Activated CD8-positive, alpha-beta memory T cell treated with anti-CD3 and anti-CD28 coated beads, Interleukin-2, amount 10 ng/mL, durations not matched to agents 7 days and 5 days (primary cell): ENCODE measurements around the gene TXNDC11. TPM values are rescaled to one million over a fixed set of nuclear protein-coding genes. Genes with fewer than 3 reads are reported as not detected.
"Not testable (repeated sequence)": the region's sequence is repeated elsewhere in the genome, so short reads cannot be mapped to it uniquely, and the experiment has no call there.

Experiments
- ATAC-seq: fragments of 150-1000 bp; cut with Tn5 transposase; one replicate; pipeline ENCODE4 v1.10.0; 2021; ENCODE audit warnings: moderate library complexity
- CTCF ChIA-PET: fragments of 350-600 bp; sonication (Branson Sonifier 250); formaldehyde crosslinking; loops from one replicate; lab custom pipeline; 2021; ENCODE audit warnings: antibody characterized with exemption; lab: Charles Lee
- DNase-seq: peaks from one replicate; pipeline ENCODE4 v3.0.0-alpha.2; 2020
- H3K27ac Mint-ChIP-seq: one replicate; pipeline ENCODE4 v1.8.0; 2021; ENCODE audit warnings: mild to moderate bottlenecking, mixed read lengths
- H3K27me3 Mint-ChIP-seq: one replicate; pipeline ENCODE4 v1.8.0; 2021; ENCODE audit warnings: mixed read lengths
- H3K36me3 Mint-ChIP-seq: one replicate; pipeline ENCODE4 v1.8.0; 2021; ENCODE audit warnings: mild to moderate bottlenecking, mixed read lengths
- H3K4me1 Mint-ChIP-seq: one replicate; pipeline ENCODE4 v1.8.0; 2021; ENCODE audit warnings: mixed read lengths
- H3K4me3 Mint-ChIP-seq: one replicate; pipeline ENCODE4 v1.8.0; 2021; ENCODE audit warnings: mild to moderate bottlenecking, moderate library complexity, mixed read lengths
- H3K9me3 Mint-ChIP-seq: one replicate; pipeline ENCODE4 v1.8.0; 2022; ENCODE audit warnings: low read depth, mixed read lengths
- total RNA-seq, 2 experiments: library from RNA; stranded (reverse); gene quantifications; one replicate each; pipeline ENCODE4 v1.2.3, GENCODE V29; 2021

The TXNDC11 gene, protein sequence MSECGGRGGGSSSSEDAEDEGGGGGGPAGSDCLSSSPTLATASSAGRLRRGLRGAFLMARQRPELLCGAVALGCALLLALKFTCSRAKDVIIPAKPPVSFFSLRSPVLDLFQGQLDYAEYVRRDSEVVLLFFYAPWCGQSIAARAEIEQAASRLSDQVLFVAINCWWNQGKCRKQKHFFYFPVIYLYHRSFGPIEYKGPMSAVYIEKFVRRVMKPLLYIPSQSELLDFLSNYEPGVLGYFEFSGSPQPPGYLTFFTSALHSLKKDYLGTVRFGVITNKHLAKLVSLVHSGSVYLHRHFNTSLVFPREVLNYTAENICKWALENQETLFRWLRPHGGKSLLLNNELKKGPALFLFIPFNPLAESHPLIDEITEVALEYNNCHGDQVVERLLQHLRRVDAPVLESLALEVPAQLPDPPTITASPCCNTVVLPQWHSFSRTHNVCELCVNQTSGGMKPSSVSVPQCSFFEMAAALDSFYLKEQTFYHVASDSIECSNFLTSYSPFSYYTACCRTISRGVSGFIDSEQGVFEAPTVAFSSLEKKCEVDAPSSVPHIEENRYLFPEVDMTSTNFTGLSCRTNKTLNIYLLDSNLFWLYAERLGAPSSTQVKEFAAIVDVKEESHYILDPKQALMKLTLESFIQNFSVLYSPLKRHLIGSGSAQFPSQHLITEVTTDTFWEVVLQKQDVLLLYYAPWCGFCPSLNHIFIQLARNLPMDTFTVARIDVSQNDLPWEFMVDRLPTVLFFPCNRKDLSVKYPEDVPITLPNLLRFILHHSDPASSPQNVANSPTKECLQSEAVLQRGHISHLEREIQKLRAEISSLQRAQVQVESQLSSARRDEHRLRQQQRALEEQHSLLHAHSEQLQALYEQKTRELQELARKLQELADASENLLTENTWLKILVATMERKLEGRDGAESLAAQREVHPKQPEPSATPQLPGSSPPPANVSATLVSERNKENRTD
- 10 to 100 TPM; 41.3 to 47.2 TPM for total RNA-seq

DNA sequence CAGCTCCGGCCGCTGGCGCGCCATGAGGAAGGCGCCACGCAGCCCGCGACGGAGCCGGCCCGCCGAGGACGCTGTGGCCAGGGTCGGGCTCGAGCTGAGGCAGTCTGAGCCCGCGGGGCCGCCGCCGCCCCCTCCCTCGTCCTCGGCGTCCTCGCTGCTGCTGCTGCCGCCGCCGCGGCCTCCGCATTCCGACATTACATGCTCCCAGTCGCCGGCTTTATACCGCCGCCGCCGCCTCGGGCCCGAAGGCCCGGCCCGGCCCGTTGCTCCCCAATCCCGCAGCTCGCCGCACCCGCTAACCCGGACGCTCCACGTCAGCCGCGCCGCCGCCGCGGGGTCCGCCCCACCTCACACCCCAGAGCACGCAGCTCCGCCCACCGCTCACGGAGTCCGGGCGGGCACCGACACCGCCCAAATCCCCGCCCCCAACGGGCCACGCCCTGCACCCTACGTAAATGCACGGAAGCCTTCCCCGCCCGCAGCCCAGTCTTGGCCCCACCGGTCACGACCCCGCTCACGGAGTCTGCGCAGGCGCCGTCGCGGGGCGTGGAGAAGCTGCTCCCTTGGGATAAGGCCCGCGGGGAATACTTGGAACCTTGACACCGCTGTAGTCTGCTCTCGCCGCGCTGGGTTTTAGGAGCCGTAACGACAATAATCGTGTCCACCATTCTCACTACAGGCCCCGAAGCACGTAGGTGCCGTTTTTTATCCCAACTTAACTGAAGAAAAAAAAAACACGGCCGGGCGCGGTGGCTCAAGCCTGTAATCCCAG, at the start of gene TXNDC11:
TSS of gene TXNDC11 (minus strand) at position 322 of the 772 bp plus-strand sequence. CDS start at position 195, 127 bp downstream.
- Mint-ChIP-seq H3K36me3 (peaks cover 17% of the 10 kb centered on the region), H3K9me3 (no peaks in the 10 kb centered on the region), H3K4me3 (peak within 1 kb of the TSS; percentile 96), H3K27ac (peak within 1 kb of the TSS; percentile 97), H3K4me1 (peaks cover 51% of the 10 kb centered on the region), H3K27me3 (no peaks in the 10 kb centered on the region)
- peak; percentile 93 for ATAC-seq
- peak; percentile 99 for DNase-seq
- CTCF ChIA-PET: interaction anchor here (0.6 to 4.3 kb wide), 15 partner anchors 9 to 487 kb away, joined by 3 to 27 read pairs (median 3); partner anchors contain the start of gene ZC3H7A

DNA sequence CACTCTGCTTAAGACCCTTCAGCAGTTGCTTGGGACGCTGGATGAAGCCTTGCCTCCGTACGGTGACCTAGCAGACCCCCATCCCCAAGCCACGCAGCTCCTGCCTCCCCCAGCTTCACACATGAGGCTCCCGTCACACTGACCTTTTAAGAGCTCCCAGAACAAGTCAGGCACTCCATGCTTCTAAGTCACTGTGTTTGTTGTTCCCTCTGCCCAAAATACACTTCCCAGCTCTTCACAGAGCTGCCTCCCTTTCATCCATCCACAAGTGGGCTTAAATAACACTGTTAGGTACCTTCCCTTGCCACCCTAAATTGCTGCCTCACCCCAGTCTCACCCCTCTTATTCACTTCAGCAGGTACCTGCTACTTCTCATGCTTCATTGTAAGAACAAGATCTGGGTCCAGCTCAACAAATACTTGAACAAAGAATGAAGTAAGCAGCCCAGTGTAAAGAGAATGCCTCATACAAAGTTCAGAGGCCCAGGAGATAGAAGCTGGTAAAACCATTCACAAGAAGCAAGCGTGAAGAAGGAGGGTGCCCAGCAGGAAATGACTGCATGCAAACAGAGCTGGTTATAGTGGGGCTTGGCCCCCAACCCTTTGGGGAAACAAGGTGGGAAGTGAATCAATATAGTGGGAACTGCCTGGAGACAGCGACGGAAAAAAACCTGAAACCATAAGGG, 48.6 kb upstream of the TXNDC11 start:
- CTCF ChIA-PET: interaction anchor here (1.1 to 1.3 kb wide), 2 partner anchors 13 to 22 kb away, joined by 4 read pairs; no protein-coding TSS in a partner anchor
- H3K4me3 Mint-ChIP-seq: no peak overlapping the region
- H3K9me3 Mint-ChIP-seq: no peaks in the 10 kb centered on the region
- peak overlapping the region; percentile 63 for H3K27ac Mint-ChIP-seq
- ATAC-seq (no peak), DNase-seq (no peak)
- H3K4me1 Mint-ChIP-seq: peaks cover 80% of the 10 kb centered on the region
- H3K36me3 Mint-ChIP-seq: peaks cover 33% of the 10 kb centered on the region
- H3K27me3 Mint-ChIP-seq: no peaks in the 10 kb centered on the region

DNA sequence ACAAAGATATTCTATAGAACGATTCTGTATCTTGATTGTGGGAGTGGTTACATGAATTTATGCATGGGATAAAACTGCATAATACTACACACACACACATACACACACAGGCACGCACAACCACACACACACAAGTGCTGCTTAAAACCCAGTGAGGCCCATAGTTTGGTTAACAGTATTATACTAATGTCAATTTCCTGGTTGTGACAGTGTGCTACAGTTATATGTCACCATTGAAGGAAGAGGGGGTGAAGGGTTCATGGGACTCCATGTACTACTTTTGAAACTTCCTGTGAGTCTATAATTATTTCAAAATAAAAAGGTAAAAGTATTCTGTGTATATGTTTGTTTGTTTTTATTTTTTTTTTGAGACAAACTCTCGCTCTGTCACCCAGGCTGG, 46.3 kb upstream of the TXNDC11 start:
- CTCF ChIA-PET: no interaction called here
- no peak overlapping the region for H3K4me3 Mint-ChIP-seq
- no peaks in the 10 kb centered on the region for H3K27me3 Mint-ChIP-seq
- no peaks in the 10 kb centered on the region for H3K9me3 Mint-ChIP-seq
- DNase-seq (no peak), ATAC-seq (peak; percentile 20)
- H3K4me1 Mint-ChIP-seq: peaks cover 72% of the 10 kb centered on the region
- peak overlapping the region; percentile 38 for H3K27ac Mint-ChIP-seq
- H3K36me3 Mint-ChIP-seq: peaks cover 20% of the 10 kb centered on the region

DNA sequence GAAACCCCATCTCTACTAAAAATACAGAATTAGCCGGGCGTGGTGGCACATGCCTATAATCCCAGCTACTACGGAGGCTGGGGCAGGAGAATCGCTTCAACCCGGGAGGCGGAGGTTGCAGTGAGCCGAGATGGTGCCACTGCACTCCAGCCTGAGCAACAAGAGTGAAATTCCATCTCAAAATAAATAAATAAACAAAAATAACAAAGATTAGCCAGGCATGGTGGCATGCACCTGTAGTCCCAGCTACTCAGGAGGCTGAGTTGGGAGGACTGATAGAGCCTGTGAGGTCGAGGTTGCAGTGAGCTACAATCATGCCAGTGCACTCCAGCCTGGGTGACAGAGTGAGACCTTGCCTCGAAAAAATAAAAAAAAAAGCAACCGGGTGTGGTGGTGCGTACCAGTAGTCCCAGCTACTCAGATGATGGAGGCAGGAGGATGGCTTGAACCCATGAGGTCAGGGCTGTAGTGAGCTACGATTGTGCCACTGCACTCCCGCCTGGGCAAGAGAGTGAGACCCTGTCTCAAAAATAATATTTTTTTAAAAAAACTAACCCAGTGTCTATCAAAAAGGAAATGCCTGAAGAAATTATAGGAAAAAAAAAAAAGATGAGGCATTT, 42.4 kb upstream of the TXNDC11 start:
- DNase-seq, H3K27me3 Mint-ChIP-seq, ATAC-seq, H3K27ac Mint-ChIP-seq, H3K9me3 Mint-ChIP-seq, H3K4me3 Mint-ChIP-seq: not testable (repeated sequence)
- Mint-ChIP-seq H3K36me3 (peaks cover 25% of the 10 kb centered on the region), H3K4me1 (peaks cover 73% of the 10 kb centered on the region)
- CTCF ChIA-PET: interaction anchor here (1.3 to 8.1 kb wide), 2 partner anchors 12 to 253 kb away, joined by 3 to 58 read pairs; partner anchors contain the start of gene ZC3H7A

DNA sequence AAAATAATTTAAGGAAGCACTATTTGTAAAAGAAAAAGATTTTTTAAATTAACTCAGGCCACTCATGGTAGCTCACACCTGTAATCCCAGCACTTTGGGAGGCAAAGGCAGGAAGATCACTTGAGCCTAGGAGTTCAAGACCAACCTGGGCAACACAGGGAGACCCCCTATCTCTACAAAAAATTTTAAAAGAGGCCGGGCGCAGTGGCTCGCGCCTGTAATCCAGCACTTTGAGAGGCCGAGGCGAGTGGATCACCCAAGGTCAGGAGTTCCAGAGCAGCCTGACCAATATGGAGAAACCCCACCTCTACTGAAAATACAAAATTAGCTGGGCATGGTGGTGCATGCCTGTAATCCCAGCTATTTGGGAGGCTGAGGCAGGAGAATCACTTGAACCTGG, 41.7 kb upstream of the TXNDC11 start:
- not testable (repeated sequence) for H3K4me3 Mint-ChIP-seq, ATAC-seq, H3K9me3 Mint-ChIP-seq, DNase-seq, H3K27me3 Mint-ChIP-seq
- Mint-ChIP-seq H3K27ac (peak overlapping the region; percentile 65), H3K36me3 (peaks cover 28% of the 10 kb centered on the region), H3K4me1 (peaks cover 70% of the 10 kb centered on the region)
- CTCF ChIA-PET: interaction anchor here (8.1 kb wide), 1 partner anchor 13 kb away, joined by 58 read pairs; the partner anchor contains the start of gene ZC3H7A

DNA sequence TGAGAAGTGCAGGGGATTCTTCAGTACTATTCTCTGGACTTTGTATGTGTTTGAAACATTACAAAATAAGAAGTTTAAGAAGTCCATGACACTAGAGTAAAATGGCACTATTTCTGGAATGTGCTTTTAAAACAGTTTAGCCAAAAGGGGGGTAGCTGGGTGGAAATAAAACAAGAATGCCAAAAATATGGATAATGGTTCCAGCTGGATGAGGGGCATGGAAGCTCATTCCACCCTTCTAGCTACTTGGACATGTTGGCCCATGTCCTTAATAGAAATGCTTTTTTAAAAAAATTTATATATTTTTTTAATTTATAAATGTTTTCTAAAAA, 41.3 kb upstream of the TXNDC11 start:
- Mint-ChIP-seq H3K4me3 (peak overlapping the region; percentile 69), H3K9me3 (no peaks in the 10 kb centered on the region), H3K36me3 (peaks cover 29% of the 10 kb centered on the region), H3K27ac (peak overlapping the region; percentile 90), H3K4me1 (peaks cover 67% of the 10 kb centered on the region), H3K27me3 (no peaks in the 10 kb centered on the region)
- ATAC-seq (no peak), DNase-seq (no peak)
- CTCF ChIA-PET: interaction anchor here (8.1 kb wide), 1 partner anchor 13 kb away, joined by 58 read pairs; the partner anchor contains the start of gene ZC3H7A

DNA sequence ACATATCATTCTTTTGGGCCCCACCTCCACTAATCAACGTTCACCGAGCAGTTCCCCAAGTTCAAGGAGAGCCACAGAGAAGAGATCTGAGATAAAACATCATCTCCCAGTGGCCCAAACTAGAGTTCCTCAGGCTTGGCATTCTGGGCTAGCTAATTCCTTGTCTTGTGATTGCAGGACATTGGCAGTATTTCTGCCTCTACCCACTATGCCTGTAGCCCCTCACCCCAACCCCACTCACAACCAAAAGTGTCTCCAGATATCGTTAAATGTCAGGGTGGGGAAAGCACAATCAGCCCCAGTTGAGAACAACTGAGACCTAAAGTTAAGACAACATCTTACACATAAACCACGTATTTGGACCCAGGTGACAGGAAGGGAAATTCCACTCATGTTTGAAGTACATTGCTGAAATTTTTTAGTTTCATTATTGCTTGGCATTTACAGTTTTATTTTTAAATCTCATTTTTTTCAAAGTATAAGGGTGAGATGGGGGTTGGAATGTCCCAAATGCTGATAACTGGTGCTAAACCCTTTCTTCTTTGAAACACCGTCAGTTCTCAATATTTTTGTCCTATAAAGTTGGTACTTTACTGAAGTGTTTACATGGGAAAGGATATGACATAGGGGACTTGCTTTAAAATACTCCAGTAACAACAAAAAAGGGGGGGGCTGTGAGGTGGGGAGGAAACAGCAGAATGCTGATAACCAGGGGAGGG, 40.8 kb upstream of the TXNDC11 start:
- Mint-ChIP-seq H3K27ac (peak overlapping the region; percentile 90), H3K4me1 (peaks cover 63% of the 10 kb centered on the region), H3K9me3 (no peaks in the 10 kb centered on the region), H3K27me3 (no peaks in the 10 kb centered on the region), H3K36me3 (peaks cover 26% of the 10 kb centered on the region), H3K4me3 (peak overlapping the region; percentile 69)
- peak; percentile 79 for ATAC-seq
- DNase-seq: peak; percentile 62
- CTCF ChIA-PET: interaction anchor here (8.1 kb wide), 1 partner anchor 14 kb away, joined by 58 read pairs; the partner anchor contains the start of gene ZC3H7A

DNA sequence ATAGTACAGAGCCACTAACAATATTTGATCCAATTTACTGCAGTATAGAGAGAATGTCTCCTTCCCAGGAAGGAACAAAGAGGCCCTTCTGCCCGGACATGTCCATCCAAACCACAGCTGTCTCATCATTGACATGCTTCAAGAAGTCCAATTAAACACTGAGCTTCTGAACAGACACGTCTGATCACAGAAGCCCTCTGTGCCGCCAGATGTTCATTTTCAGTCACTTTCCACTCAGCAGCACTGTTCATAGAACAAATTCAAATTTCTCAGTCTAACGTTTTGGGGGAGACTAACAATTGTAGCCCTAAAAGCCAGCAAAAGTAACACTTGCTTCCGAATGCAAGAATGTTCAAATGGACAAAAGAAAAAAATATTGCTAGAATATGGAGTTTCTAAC, 39.1 kb upstream of the TXNDC11 start:
- DNase-seq: no peak
- Mint-ChIP-seq H3K4me1 (peaks cover 50% of the 10 kb centered on the region), H3K9me3 (no peaks in the 10 kb centered on the region), H3K4me3 (peak overlapping the region; percentile 26), H3K36me3 (peaks cover 25% of the 10 kb centered on the region), H3K27ac (peak overlapping the region; percentile 90), H3K27me3 (no peaks in the 10 kb centered on the region)
- ATAC-seq: no peak
- CTCF ChIA-PET: interaction anchor here (1.4 to 8.1 kb wide), 3 partner anchors 10 to 66 kb away, joined by 4 to 58 read pairs (median 5); partner anchors contain the start of gene ZC3H7A

DNA sequence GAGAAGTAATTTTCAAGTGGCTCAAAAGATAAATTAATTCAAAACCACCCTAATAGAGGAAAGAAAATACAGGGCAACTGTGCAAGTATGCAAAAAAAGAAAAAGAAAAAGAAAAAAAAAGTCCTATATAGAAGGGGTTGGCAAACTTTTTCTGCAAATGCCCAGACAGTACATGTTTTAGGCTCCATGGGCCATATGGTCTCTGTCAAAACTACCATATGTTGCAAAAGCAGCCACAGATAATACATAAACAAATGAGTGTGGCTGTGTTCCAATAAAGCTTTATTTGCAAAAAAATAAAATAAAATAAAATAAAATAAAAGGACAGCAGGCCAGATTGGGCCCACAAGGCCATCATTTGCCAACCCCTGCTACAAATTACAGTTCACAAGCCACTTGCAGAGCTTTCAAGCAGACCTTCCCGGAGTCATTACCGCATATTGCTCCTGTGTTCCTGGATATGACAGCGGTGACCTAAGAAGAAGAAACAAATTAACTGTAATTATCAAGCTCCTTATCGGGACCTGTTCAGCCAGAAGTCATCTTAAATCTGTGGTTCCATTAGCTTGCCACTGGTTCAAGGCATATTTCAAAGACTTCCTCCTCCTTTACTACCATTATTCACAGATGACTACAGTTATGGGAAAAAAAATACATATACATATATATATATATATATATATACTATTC, 38.5 kb upstream of the TXNDC11 start:
- no peaks in the 10 kb centered on the region for H3K27me3 Mint-ChIP-seq
- H3K36me3 Mint-ChIP-seq: peaks cover 25% of the 10 kb centered on the region
- ATAC-seq (no peak), DNase-seq (no peak)
- CTCF ChIA-PET: interaction anchor here (0.9 to 8.1 kb wide), 4 partner anchors 10 to 197 kb away, joined by 4 to 58 read pairs (median 4); partner anchors contain the start of gene ZC3H7A
- H3K4me3 Mint-ChIP-seq: no peak overlapping the region
- peak overlapping the region; percentile 56 for H3K27ac Mint-ChIP-seq
- H3K9me3 Mint-ChIP-seq: no peaks in the 10 kb centered on the region
- H3K4me1 Mint-ChIP-seq: peaks cover 44% of the 10 kb centered on the region

DNA sequence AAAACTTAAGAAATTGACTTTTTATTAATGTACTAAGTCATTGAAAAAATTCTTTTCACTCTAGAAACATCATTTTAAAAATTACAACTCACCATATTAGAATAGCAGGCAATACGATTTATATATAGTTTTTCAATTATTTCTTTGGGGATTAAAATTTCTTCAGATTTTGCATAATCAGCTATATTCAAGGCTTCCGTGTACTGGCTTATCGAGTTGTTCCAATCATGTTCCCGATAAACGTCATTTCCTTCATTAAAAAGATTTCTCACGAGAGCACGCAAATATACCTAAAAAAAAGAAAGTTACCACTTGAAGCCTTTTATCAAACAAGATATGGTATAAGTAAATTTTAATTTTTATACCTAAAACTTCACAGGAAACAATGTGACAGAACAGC, 36.4 kb upstream of the TXNDC11 start:
- no peaks in the 10 kb centered on the region for H3K27me3 Mint-ChIP-seq
- H3K4me3 Mint-ChIP-seq: no peak overlapping the region
- CTCF ChIA-PET: interaction anchor here (1.3 to 1.7 kb wide), 3 partner anchors 9 to 18 kb away, joined by 3 to 6 read pairs (median 4); partner anchors contain the start of gene ZC3H7A
- peaks cover 36% of the 10 kb centered on the region for H3K36me3 Mint-ChIP-seq
- no peak for DNase-seq
- H3K4me1 Mint-ChIP-seq: peaks cover 39% of the 10 kb centered on the region
- no peak for ATAC-seq
- no peak overlapping the region for H3K27ac Mint-ChIP-seq
- no peaks in the 10 kb centered on the region for H3K9me3 Mint-ChIP-seq
